ENCODE results near the gene LRRC17. TPM values are rescaled to one million over a fixed set of nuclear protein-coding genes. Genes with fewer than 3 reads are reported as not detected.

Gene LRRC17
- total and polyA plus RNA-seq, 4 donors, result 1.1 to 11.3 (median 1.4) TPM

DNA sequence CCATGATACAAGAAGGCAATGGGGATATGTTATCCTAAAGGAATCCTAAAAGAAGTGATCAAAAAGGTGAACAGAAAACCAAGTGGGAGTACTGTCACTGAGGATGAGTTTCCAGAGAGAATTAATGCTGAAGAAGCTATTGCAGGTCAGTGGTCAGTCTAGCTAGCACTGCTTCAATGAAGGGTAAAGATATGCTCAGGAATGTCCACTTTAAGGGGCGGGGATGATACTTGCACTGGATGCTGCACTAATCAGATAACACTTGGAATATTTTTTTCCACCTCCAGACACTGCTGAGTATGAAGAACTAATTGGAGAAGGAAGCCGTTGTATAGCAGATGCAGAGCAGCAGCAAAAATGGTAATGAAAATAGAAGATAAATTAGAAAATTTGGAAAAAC lies 75.3 kb downstream of the LRRC17 start:
- WGBS, result 91% methylated on average over 2 of the region's 2 CpGs
- no peak for TF ChIP-seq CTCF (IDR thresholded peaks at IDR 0.05; ENCODE audit: low read depth, low read length, missing input control)
- no peak for TF ChIP-seq YY1 (IDR thresholded peaks at IDR 0.05)
- no peak for TF ChIP-seq SP1 (IDR thresholded peaks at IDR 0.05)
- no peak for TF ChIP-seq ZBTB33 (IDR thresholded peaks at IDR 0.05)
- TF ChIP-seq ATF3 (IDR thresholded peaks at IDR 0.05), result no peak
- TF ChIP-seq, protein P1, sequence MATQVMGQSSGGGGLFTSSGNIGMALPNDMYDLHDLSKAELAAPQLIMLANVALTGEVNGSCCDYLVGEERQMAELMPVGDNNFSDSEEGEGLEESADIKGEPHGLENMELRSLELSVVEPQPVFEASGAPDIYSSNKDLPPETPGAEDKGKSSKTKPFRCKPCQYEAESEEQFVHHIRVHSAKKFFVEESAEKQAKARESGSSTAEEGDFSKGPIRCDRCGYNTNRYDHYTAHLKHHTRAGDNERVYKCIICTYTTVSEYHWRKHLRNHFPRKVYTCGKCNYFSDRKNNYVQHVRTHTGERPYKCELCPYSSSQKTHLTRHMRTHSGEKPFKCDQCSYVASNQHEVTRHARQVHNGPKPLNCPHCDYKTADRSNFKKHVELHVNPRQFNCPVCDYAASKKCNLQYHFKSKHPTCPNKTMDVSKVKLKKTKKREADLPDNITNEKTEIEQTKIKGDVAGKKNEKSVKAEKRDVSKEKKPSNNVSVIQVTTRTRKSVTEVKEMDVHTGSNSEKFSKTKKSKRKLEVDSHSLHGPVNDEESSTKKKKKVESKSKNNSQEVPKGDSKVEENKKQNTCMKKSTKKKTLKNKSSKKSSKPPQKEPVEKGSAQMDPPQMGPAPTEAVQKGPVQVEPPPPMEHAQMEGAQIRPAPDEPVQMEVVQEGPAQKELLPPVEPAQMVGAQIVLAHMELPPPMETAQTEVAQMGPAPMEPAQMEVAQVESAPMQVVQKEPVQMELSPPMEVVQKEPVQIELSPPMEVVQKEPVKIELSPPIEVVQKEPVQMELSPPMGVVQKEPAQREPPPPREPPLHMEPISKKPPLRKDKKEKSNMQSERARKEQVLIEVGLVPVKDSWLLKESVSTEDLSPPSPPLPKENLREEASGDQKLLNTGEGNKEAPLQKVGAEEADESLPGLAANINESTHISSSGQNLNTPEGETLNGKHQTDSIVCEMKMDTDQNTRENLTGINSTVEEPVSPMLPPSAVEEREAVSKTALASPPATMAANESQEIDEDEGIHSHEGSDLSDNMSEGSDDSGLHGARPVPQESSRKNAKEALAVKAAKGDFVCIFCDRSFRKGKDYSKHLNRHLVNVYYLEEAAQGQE (IDR thresholded peaks at IDR 0.05), result no peak
- TF ChIP-seq HNF4A (conservative IDR thresholded peaks at IDR 0.05), result no peak
- TF ChIP-seq HNF4G (IDR thresholded peaks at IDR 0.05), result no peak
- TF ChIP-seq FOXA1 (IDR thresholded peaks at IDR 0.05), result no peak
- TF ChIP-seq, protein P2, sequence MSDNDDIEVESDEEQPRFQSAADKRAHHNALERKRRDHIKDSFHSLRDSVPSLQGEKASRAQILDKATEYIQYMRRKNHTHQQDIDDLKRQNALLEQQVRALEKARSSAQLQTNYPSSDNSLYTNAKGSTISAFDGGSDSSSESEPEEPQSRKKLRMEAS (IDR thresholded peaks at IDR 0.05), result no peak
- TF ChIP-seq EGR1 (IDR thresholded peaks at IDR 0.05; ENCODE audit: low read depth in 2 of 2), result no peak
- no peak for TF ChIP-seq RAD21 (IDR thresholded peaks at IDR 0.05)
- TF ChIP-seq TAF1 (conservative IDR thresholded peaks at IDR 0.05), result no peak
- H3K9ac ChIP-seq (ENCODE audit: low read depth in 1 of 2, low read length in 2 of 2), result no peak overlapping the region
- H3K9me3 ChIP-seq (ENCODE audit: control insufficient read depth in 4 of 4, low read length in 3 of 4), result no peaks in the 10 kb centered on the region
- H3K4me1 ChIP-seq (ENCODE audit: control insufficient read depth in 4 of 4, insufficient read depth in 4 of 4, low read length in 3 of 4), result no peaks in the 10 kb centered on the region
- no peak for DNase-seq (ENCODE audit: low spot score)
- no peak overlapping the region for H3K27ac ChIP-seq (ENCODE audit: low read depth in 1 of 2, low read length in 2 of 2)
- H3K4me3 ChIP-seq (ENCODE audit: low read depth in 1 of 3, low read length in 3 of 3), result no peak overlapping the region
- no peaks in the 10 kb centered on the region for H3K36me3 ChIP-seq (ENCODE audit: control insufficient read depth in 4 of 4, insufficient read depth in 3 of 4, low read depth in 1 of 4, low read length in 3 of 4)
- no peaks in the 10 kb centered on the region for H3K27me3 ChIP-seq (ENCODE audit: control insufficient read depth in 4 of 4, insufficient read depth in 4 of 4, low read length in 3 of 4)

- Histone ChIP-seq H3K27me3 (ENCODE audit: control insufficient read depth in 4 of 4, insufficient read depth in 4 of 4, low read length in 3 of 4) (no peaks in the 10 kb centered on the region), H3K9ac (ENCODE audit: low read depth in 1 of 2, low read length in 2 of 2) (no peak overlapping the region), H3K27ac (ENCODE audit: low read depth in 1 of 2, low read length in 2 of 2) (no peak overlapping the region), H3K9me3 (ENCODE audit: control insufficient read depth in 4 of 4, low read length in 3 of 4) (no peaks in the 10 kb centered on the region), H3K4me1 (ENCODE audit: control insufficient read depth in 4 of 4, insufficient read depth in 4 of 4, low read length in 3 of 4) (no peaks in the 10 kb centered on the region), H3K36me3 (ENCODE audit: control insufficient read depth in 4 of 4, insufficient read depth in 3 of 4, low read depth in 1 of 4, low read length in 3 of 4) (no peaks in the 10 kb centered on the region), H3K4me3 (ENCODE audit: low read depth in 1 of 3, low read length in 3 of 3) (no peak overlapping the region)
- DNase-seq (ENCODE audit: low spot score), result no peak
- WGBS, result 71% methylated on average over 6 of the region's 6 CpGs
- no peak for TF ChIP-seq YY1 (IDR thresholded peaks at IDR 0.05)
- no peak for TF ChIP-seq HNF4G (IDR thresholded peaks at IDR 0.05)
- no peak for TF ChIP-seq RAD21 (IDR thresholded peaks at IDR 0.05)
- TF ChIP-seq, protein P2 (IDR thresholded peaks at IDR 0.05), result no peak
- no peak for TF ChIP-seq ZBTB33 (IDR thresholded peaks at IDR 0.05)
- TF ChIP-seq GABPA (IDR thresholded peaks at IDR 0.05 in 1 of 2, conservative IDR thresholded peaks at IDR 0.05 in 1 of 2), result no peak
- TF ChIP-seq SP1 (IDR thresholded peaks at IDR 0.05), result no peak
- no peak for TF ChIP-seq FOXA2 (IDR thresholded peaks at IDR 0.05)
- TF ChIP-seq NR2F2 (IDR thresholded peaks at IDR 0.05), result no peak
- no peak for TF ChIP-seq RXRA (IDR thresholded peaks at IDR 0.05)
- TF ChIP-seq TAF1 (conservative IDR thresholded peaks at IDR 0.05), result no peak
- TF ChIP-seq CTCF (IDR thresholded peaks at IDR 0.05; ENCODE audit: low read depth, low read length, missing input control), result no peak
- TF ChIP-seq HNF4A (conservative IDR thresholded peaks at IDR 0.05), result no peak
Measured at GRCh38 chr7:102988631-102989560, 76.1 kb downstream of the LRRC17 start.
